ENCODE results near the gene PPP3CB.

PPP3CB gene

DNA sequence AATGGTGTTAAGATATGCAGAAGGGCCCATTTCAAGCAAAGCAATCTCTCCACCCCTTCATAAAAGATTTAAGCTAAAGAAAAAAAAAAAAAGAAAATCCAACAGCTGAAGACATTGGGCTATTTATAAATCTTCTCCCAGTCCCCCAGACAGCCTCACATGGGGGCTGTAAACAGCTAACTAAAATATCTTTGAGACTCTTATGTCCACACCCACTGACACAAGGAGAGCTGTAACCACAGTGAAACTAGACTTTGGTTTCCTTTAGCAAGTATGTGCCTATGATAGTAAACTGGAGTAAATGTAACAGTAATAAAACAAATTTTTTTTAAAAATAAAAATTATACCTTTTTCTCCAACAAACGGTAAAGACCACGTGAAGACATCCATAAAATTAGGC lies 28.6 kb downstream of the PPP3CB start (continued):
- TF ChIP-seq SP7 (tag by site-specific recombination; IDR thresholded peaks at IDR 0.05) (no peak), ZNF549 (tag by site-specific recombination; IDR thresholded peaks at IDR 0.05) (no peak), ZSCAN16 (tag by site-specific recombination; IDR thresholded peaks at IDR 0.05) (no peak)

DNA sequence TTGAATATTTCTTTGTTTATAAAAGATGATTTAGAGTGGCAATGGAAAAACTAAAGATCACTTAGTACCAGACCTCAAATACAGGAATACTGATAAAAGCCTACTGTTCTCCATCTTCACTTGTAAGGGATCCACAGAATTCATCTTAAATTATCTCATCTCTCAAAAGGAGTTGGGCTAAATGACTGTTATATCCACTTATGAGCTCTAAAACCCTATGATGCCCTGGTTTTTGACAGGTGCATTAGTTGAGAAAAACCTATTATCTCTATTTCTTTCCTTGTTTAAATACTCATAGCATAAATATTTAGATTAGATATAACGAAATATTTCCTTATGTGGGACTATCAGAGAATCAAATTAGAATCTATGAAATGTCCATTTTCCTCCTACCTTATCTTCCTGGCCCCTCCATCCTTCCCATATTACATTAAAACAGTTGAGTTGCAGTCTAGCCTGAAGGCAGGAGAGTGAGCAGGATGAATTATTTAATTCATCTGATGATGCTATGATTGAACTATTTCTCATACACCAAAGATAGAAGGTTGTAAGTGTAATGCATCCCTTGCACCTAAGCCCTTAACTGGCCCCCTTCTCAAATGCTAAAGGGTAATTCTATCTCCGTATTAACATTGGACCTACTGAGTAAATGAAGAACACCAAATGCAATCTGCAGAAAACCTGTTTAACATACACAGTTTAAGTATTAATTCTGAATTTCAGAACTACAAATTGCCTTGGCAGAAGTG lies 29.7 kb downstream of the PPP3CB start:
- TF ChIP-seq ZNF221 (tag by site-specific recombination; IDR thresholded peaks at IDR 0.05; ENCODE audit: borderline replicate concordance) (no peak), ZSCAN30 (tag by site-specific recombination; IDR thresholded peaks at IDR 0.05) (no peak), ZNF624 (tag by site-specific recombination; IDR thresholded peaks at IDR 0.05) (no peak), ZNF169 (tag by site-specific recombination; IDR thresholded peaks at IDR 0.05) (no peak), ZNF202 (tag by site-specific recombination; IDR thresholded peaks at IDR 0.05; ENCODE audit: borderline replicate concordance) (no peak), YY1 (tag by site-specific recombination; IDR thresholded peaks at IDR 0.05) (no peak), ZNF843 (tag by site-specific recombination; IDR thresholded peaks at IDR 0.05) (no peak), ZEB2 (tag by site-specific recombination; IDR thresholded peaks at IDR 0.05) (no peak)
- TF ChIP-seq, protein P1, sequence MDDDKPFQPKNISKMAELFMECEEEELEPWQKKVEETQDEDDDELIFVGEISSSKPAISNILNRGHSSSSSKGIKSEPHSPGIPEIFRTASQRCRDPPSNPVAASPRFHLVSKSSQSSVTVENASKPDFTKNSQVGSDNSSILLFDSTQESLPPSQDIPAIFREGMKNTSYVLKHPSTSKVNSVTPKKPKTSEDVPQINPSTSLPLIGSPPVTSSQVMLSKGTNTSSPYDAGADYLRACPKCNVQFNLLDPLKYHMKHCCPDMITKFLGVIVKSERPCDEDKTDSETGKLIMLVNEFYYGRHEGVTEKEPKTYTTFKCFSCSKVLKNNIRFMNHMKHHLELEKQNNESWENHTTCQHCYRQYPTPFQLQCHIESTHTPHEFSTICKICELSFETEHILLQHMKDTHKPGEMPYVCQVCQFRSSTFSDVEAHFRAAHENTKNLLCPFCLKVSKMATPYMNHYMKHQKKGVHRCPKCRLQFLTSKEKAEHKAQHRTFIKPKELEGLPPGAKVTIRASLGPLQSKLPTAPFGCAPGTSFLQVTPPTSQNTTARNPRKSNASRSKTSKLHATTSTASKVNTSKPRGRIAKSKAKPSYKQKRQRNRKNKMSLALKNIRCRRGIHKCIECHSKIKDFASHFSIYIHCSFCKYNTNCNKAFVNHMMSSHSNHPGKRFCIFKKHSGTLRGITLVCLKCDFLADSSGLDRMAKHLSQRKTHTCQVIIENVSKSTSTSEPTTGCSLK (tag by site-specific recombination; IDR thresholded peaks at IDR 0.05) = no peak
- TF ChIP-seq, protein P2, sequence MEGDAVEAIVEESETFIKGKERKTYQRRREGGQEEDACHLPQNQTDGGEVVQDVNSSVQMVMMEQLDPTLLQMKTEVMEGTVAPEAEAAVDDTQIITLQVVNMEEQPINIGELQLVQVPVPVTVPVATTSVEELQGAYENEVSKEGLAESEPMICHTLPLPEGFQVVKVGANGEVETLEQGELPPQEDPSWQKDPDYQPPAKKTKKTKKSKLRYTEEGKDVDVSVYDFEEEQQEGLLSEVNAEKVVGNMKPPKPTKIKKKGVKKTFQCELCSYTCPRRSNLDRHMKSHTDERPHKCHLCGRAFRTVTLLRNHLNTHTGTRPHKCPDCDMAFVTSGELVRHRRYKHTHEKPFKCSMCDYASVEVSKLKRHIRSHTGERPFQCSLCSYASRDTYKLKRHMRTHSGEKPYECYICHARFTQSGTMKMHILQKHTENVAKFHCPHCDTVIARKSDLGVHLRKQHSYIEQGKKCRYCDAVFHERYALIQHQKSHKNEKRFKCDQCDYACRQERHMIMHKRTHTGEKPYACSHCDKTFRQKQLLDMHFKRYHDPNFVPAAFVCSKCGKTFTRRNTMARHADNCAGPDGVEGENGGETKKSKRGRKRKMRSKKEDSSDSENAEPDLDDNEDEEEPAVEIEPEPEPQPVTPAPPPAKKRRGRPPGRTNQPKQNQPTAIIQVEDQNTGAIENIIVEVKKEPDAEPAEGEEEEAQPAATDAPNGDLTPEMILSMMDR (tag by site-specific recombination; IDR thresholded peaks at IDR 0.05) = no peak
- ChIA-PET POLR2A (no interaction called here), CTCF (no interaction called here)
- Histone ChIP-seq H3K4me1 (ENCODE audit: control insufficient read depth, insufficient read depth, low read length) (no peaks in the 10 kb centered on the region), H3K4me3 (ENCODE audit: low read depth, low read length) (no peak overlapping the region), H3K9me3 (ENCODE audit: control insufficient read depth, insufficient read depth, low read depth, low read length) (no peaks in the 10 kb centered on the region), H3K27ac (ENCODE audit: extremely low read depth, low read depth, low read length) (no peak overlapping the region), H3K36me3 (ENCODE audit: control insufficient read depth in 2 of 2, insufficient read depth in 1 of 2, low read length in 2 of 2) (peaks cover 31 to 48% of the 10 kb centered on the region in 2 experiments)

DNA sequence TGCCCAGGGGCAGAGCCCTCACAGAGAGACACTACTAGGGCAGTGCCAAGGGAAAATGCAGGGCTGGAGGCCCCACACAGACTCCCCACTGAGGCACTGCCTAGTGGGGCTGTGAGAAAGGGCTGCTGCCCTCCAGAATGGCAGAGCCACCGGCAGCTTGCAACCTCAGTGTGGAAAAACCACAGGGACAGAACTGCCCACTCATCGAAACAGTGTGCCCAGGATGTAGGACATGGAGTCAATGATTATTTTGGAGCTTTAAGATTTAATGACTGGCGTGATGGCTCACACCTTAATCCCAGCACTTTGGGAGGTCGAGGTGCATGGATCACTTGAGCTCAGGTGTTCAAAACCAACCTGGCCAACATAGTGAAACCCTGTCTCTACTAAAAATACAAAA lies 34.9 kb downstream of the PPP3CB start:
- CTCF ChIA-PET = interaction anchor here (0.6 to 1.7 kb wide), 2 partner anchors 24 to 183 kb away, joined by 5 read pairs; no protein-coding TSS in a partner anchor
- TF ChIP-seq, protein P3, sequence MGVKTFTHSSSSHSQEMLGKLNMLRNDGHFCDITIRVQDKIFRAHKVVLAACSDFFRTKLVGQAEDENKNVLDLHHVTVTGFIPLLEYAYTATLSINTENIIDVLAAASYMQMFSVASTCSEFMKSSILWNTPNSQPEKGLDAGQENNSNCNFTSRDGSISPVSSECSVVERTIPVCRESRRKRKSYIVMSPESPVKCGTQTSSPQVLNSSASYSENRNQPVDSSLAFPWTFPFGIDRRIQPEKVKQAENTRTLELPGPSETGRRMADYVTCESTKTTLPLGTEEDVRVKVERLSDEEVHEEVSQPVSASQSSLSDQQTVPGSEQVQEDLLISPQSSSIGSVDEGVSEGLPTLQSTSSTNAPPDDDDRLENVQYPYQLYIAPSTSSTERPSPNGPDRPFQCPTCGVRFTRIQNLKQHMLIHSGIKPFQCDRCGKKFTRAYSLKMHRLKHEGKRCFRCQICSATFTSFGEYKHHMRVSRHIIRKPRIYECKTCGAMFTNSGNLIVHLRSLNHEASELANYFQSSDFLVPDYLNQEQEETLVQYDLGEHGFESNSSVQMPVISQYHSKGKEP (tag by site-specific recombination; IDR thresholded peaks at IDR 0.05) = no peak
- POLR2A ChIA-PET = no interaction called here
- Histone ChIP-seq H3K9me3 (ENCODE audit: control insufficient read depth, insufficient read depth, low read depth, low read length) (no peaks in the 10 kb centered on the region), H3K4me3 (ENCODE audit: low read depth, low read length) (no peak overlapping the region), H3K36me3 (ENCODE audit: control insufficient read depth in 2 of 2, insufficient read depth in 1 of 2, low read length in 2 of 2) (peaks cover 5 to 14% of the 10 kb centered on the region in 2 experiments; a peak in 2 of 3 replicates), H3K4me1 (ENCODE audit: control insufficient read depth, insufficient read depth, low read length) (no peaks in the 10 kb centered on the region), H3K27ac (ENCODE audit: extremely low read depth, low read depth, low read length) (no peak overlapping the region)

All from HEK293 (cell line).